Measurements from ENCODE around the gene CPSF6. TPM values are rescaled to one million over a fixed set of nuclear protein-coding genes. Genes with fewer than 3 reads are reported as not detected.
"Not testable (repeated sequence)": the region's sequence is repeated elsewhere in the genome, so short reads cannot be mapped to it uniquely, and the experiment has no call there.

Gene CPSF6
- total RNA-seq, 1 experiment from 2014 or later: 93.8 TPM

- Histone ChIP-seq H3K9ac (ENCODE audit: low read length) (no peak overlapping the region), H3K9me2 (replicated peaks; ENCODE audit: insufficient read depth, low read length) (no peaks in the 10 kb centered on the region), H3K4me1 (ENCODE audit: low read length) (peaks cover 46% of the 10 kb centered on the region), H3K4me2 (ENCODE audit: low read depth, low read length, poor library complexity, severe bottlenecking) (no peak overlapping the region), H3K36me3 (ENCODE audit: insufficient read depth, low read length) (peaks cover 40% of the 10 kb centered on the region), H4K20me1 (ENCODE audit: insufficient read depth, low read depth, low read length) (peaks cover 30% of the 10 kb centered on the region; the same call in 1 of the 2 replicates), H3K79me2 (ENCODE audit: low read length) (peaks cover 92% of the 10 kb centered on the region), H3K9me3 (ENCODE audit: low read length) (no peaks in the 10 kb centered on the region), H3K27me3 (ENCODE audit: low read length) (no peaks in the 10 kb centered on the region), H3K27ac (ENCODE audit: low read length) (peak overlapping the region; percentile 53), H2AFZ (ENCODE audit: low read length) (no peak overlapping the region), H3K4me3 (ENCODE audit: low read length) (no peak overlapping the region)
- no peak for DNase-seq
These were observed 12.7 kb downstream of the CPSF6 start for GRCh38 chr12:69252033-69252432.

- Histone ChIP-seq H3K27ac (ENCODE audit: low read length) (no peak overlapping the region), H3K79me2 (ENCODE audit: low read length) (peaks cover 76% of the 10 kb centered on the region)
These were observed 14.7 kb downstream of the CPSF6 start for GRCh38 chr12:69254046-69254445.

GRCh38 chr12:69254862-69255261, 15.5 kb downstream of the CPSF6 start:
- H3K4me1 ChIP-seq (ENCODE audit: low read length): peaks cover 24% of the 10 kb centered on the region
- no peaks in the 10 kb centered on the region for H3K9me2 ChIP-seq (replicated peaks; ENCODE audit: insufficient read depth, low read length)
- peaks cover 69% of the 10 kb centered on the region for H3K79me2 ChIP-seq (ENCODE audit: low read length)
- no peak overlapping the region for H2AFZ ChIP-seq (ENCODE audit: low read length)
- no peak for DNase-seq
- peaks cover 12% of the 10 kb centered on the region; the same call in 1 of the 2 replicates for H4K20me1 ChIP-seq (ENCODE audit: insufficient read depth, low read depth, low read length)
- no peaks in the 10 kb centered on the region for H3K9me3 ChIP-seq (ENCODE audit: low read length)
- no peak overlapping the region for H3K4me2 ChIP-seq (ENCODE audit: low read depth, low read length, poor library complexity, severe bottlenecking)
- H3K4me3 ChIP-seq (ENCODE audit: low read length): no peak overlapping the region
- no peak overlapping the region for H3K27ac ChIP-seq (ENCODE audit: low read length)
- H3K27me3 ChIP-seq (ENCODE audit: low read length): no peaks in the 10 kb centered on the region
- no peak overlapping the region for H3K9ac ChIP-seq (ENCODE audit: low read length)
- H3K36me3 ChIP-seq (ENCODE audit: insufficient read depth, low read length): peaks cover 55% of the 10 kb centered on the region

More at GRCh38 chr12:69254046-69254445, 14.7 kb downstream of the CPSF6 start:
- Histone ChIP-seq H3K36me3 (ENCODE audit: insufficient read depth, low read length) (peaks cover 47% of the 10 kb centered on the region), H3K4me2 (ENCODE audit: low read depth, low read length, poor library complexity, severe bottlenecking) (no peak overlapping the region), H3K9me3 (ENCODE audit: low read length) (no peaks in the 10 kb centered on the region), H3K4me3 (ENCODE audit: low read length) (no peak overlapping the region), H4K20me1 (ENCODE audit: insufficient read depth, low read depth, low read length) (peaks cover 18% of the 10 kb centered on the region; the same call in 1 of the 2 replicates), H2AFZ (ENCODE audit: low read length) (no peak overlapping the region), H3K4me1 (ENCODE audit: low read length) (peaks cover 30% of the 10 kb centered on the region), H3K27me3 (ENCODE audit: low read length) (no peaks in the 10 kb centered on the region), H3K9ac (ENCODE audit: low read length) (no peak overlapping the region), H3K9me2 (replicated peaks; ENCODE audit: insufficient read depth, low read length) (no peaks in the 10 kb centered on the region)
- DNase-seq: peak; percentile 80

- Histone ChIP-seq H3K4me3 (ENCODE audit: low read length) (no peak overlapping the region), H4K20me1 (ENCODE audit: insufficient read depth, low read depth, low read length) (peaks cover 3% of the 10 kb centered on the region; the same call in 1 of the 2 replicates), H3K9me2 (replicated peaks; ENCODE audit: insufficient read depth, low read length) (no peaks in the 10 kb centered on the region), H3K9me3 (ENCODE audit: low read length) (no peaks in the 10 kb centered on the region), H3K27me3 (ENCODE audit: low read length) (no peaks in the 10 kb centered on the region), H2AFZ (ENCODE audit: low read length) (no peak overlapping the region), H3K36me3 (ENCODE audit: insufficient read depth, low read length) (peaks cover 90% of the 10 kb centered on the region), H3K4me1 (ENCODE audit: low read length) (no peaks in the 10 kb centered on the region), H3K4me2 (ENCODE audit: low read depth, low read length, poor library complexity, severe bottlenecking) (no peak overlapping the region), H3K27ac (ENCODE audit: low read length) (no peak overlapping the region), H3K79me2 (ENCODE audit: low read length) (peaks cover 41% of the 10 kb centered on the region), H3K9ac (ENCODE audit: low read length) (no peak overlapping the region)
- no peak for DNase-seq
These were observed 19.3 kb downstream of the CPSF6 start for GRCh38 chr12:69258655-69259054.

GRCh38 chr12:69262264-69262974, 23.1 kb downstream of the CPSF6 start:
- H3K4me3 ChIP-seq (ENCODE audit: low read length): no peak overlapping the region
- H3K79me2 ChIP-seq (ENCODE audit: low read length): peaks cover 16% of the 10 kb centered on the region
- no peaks in the 10 kb centered on the region for H3K4me1 ChIP-seq (ENCODE audit: low read length)
- H3K9me2 ChIP-seq (replicated peaks; ENCODE audit: insufficient read depth, low read length): no peaks in the 10 kb centered on the region
- H3K27me3 ChIP-seq (ENCODE audit: low read length): no peaks in the 10 kb centered on the region
- H3K4me2 ChIP-seq (ENCODE audit: low read depth, low read length, poor library complexity, severe bottlenecking): no peak overlapping the region
- no peak for DNase-seq
- peaks cover 76% of the 10 kb centered on the region for H3K36me3 ChIP-seq (ENCODE audit: insufficient read depth, low read length)
- no peaks in the 10 kb centered on the region for H3K9me3 ChIP-seq (ENCODE audit: low read length)
- H3K27ac ChIP-seq (ENCODE audit: low read length): no peak overlapping the region
- no peaks in the 10 kb centered on the region for H4K20me1 ChIP-seq (ENCODE audit: insufficient read depth, low read depth, low read length)
- no peak overlapping the region for H2AFZ ChIP-seq (ENCODE audit: low read length)
- no peak overlapping the region for H3K9ac ChIP-seq (ENCODE audit: low read length)

- peaks cover 63% of the 10 kb centered on the region for H3K36me3 ChIP-seq (ENCODE audit: insufficient read depth, low read length)
- no peaks in the 10 kb centered on the region for H3K27me3 ChIP-seq (ENCODE audit: low read length)
- H3K9me3 ChIP-seq (ENCODE audit: low read length): no peaks in the 10 kb centered on the region
- no peak overlapping the region for H3K27ac ChIP-seq (ENCODE audit: low read length)
- no peak overlapping the region for H3K4me3 ChIP-seq (ENCODE audit: low read length)
- no peak overlapping the region for H3K4me2 ChIP-seq (ENCODE audit: low read depth, low read length, poor library complexity, severe bottlenecking)
- no peak overlapping the region for H2AFZ ChIP-seq (ENCODE audit: low read length)
- no peak for DNase-seq
- H3K9ac ChIP-seq (ENCODE audit: low read length): no peak overlapping the region
- H3K9me2 ChIP-seq (replicated peaks; ENCODE audit: insufficient read depth, low read length): no peaks in the 10 kb centered on the region
- H3K79me2 ChIP-seq (ENCODE audit: low read length): peaks cover 11% of the 10 kb centered on the region
- no peaks in the 10 kb centered on the region for H3K4me1 ChIP-seq (ENCODE audit: low read length)
- H4K20me1 ChIP-seq (ENCODE audit: insufficient read depth, low read depth, low read length): 0 out of 2 replicates have a peak, but pooled peaks cover 2% of the 10 kb centered on the region
These were observed 25.8 kb downstream of the CPSF6 start for GRCh38 chr12:69265205-69265604.

- H3K9ac ChIP-seq (ENCODE audit: low read length); H3K4me1 ChIP-seq (ENCODE audit: low read length); H3K4me3 ChIP-seq (ENCODE audit: low read length); H3K9me3 ChIP-seq (ENCODE audit: low read length); H3K27ac ChIP-seq (ENCODE audit: low read length); H4K20me1 ChIP-seq (ENCODE audit: insufficient read depth, low read depth, low read length); H3K4me2 ChIP-seq (ENCODE audit: low read depth, low read length, poor library complexity, severe bottlenecking); H2AFZ ChIP-seq (ENCODE audit: low read length); DNase-seq; H3K27me3 ChIP-seq (ENCODE audit: low read length); H3K9me2 ChIP-seq (replicated peaks; ENCODE audit: insufficient read depth, low read length): not testable (repeated sequence)
- H3K36me3 ChIP-seq (ENCODE audit: insufficient read depth, low read length): peaks cover 63% of the 10 kb centered on the region
- H3K79me2 ChIP-seq (ENCODE audit: low read length): peaks cover 11% of the 10 kb centered on the region
These were observed 26.3 kb downstream of the CPSF6 start for GRCh38 chr12:69265633-69266032.

- H3K36me3 ChIP-seq (ENCODE audit: insufficient read depth, low read length): peaks cover 62% of the 10 kb centered on the region
These were observed 26.8 kb downstream of the CPSF6 start for GRCh38 chr12:69266036-69266635.

More at GRCh38 chr12:69266036-69266635, 26.8 kb downstream of the CPSF6 start:
- H3K9me2 ChIP-seq (replicated peaks; ENCODE audit: insufficient read depth, low read length): no peaks in the 10 kb centered on the region
- no peaks in the 10 kb centered on the region for H3K27me3 ChIP-seq (ENCODE audit: low read length)
- no peak overlapping the region for H3K4me3 ChIP-seq (ENCODE audit: low read length)
- no peak overlapping the region for H3K9ac ChIP-seq (ENCODE audit: low read length)
- H3K79me2 ChIP-seq (ENCODE audit: low read length): peaks cover 11% of the 10 kb centered on the region
- no peaks in the 10 kb centered on the region for H3K4me1 ChIP-seq (ENCODE audit: low read length)
- no peak for DNase-seq
- H3K4me2 ChIP-seq (ENCODE audit: low read depth, low read length, poor library complexity, severe bottlenecking): no peak overlapping the region
- H4K20me1 ChIP-seq (ENCODE audit: insufficient read depth, low read depth, low read length): 0 out of 2 replicates have a peak, but pooled peaks cover 9% of the 10 kb centered on the region
- no peak overlapping the region for H3K27ac ChIP-seq (ENCODE audit: low read length)
- H2AFZ ChIP-seq (ENCODE audit: low read length): no peak overlapping the region
- H3K9me3 ChIP-seq (ENCODE audit: low read length): no peaks in the 10 kb centered on the region
